Keratinocyte (primary cell): Measurements from ENCODE around the gene PITPNM3.

ENCODE experiments used
- CTCF ChIP-seq, 3 experiments: IDR thresholded peaks in 1 of 3; conservative IDR thresholded peaks in 1 of 3; optimal IDR thresholded peaks in 1 of 3; 2 replicates in 2 of 3; 3 replicates in 1 of 3; pipeline versions ENCODE3 to v1.5.1; 2011; ENCODE audit warnings: low read length in 3 of 3, mild to moderate bottlenecking in 3 of 3, moderate library complexity in 2 of 3, control low read depth in 1 of 3, inconsistent platforms in 1 of 3; ENCODE audit not compliant: insufficient read depth in 2 of 3; ENCODE audit errors: extremely low read depth in 1 of 3
- EZH2 ChIP-seq: IDR thresholded peaks from one replicate; pipeline ENCODE4 v1.6.1; 2012; ENCODE audit warnings: inconsistent platforms, mild to moderate bottlenecking, low read length, moderate library complexity

- TF ChIP-seq CTCF (optimal IDR thresholded peaks at IDR 0.05 in 1 of 3, IDR thresholded peaks at IDR 0.05 in 1 of 3, conservative IDR thresholded peaks at IDR 0.05 in 1 of 3; ENCODE audit: extremely low read depth in 1 of 3, insufficient read depth in 2 of 3, low read length in 3 of 3) (no peak), EZH2 (no peak)
Observed at GRCh38 chr17:6532441-6532885, 23.9 kb downstream of the PITPNM3 start.
